HFF-Myc (cell line): ENCODE data around the gene CABYR.

ENCODE experiments used
- DNase-seq: peaks from one replicate; pipeline ENCODE4 v3.0.0-alpha.2; 2011; ENCODE audit warnings: low read depth; ENCODE audit errors: extremely low read depth
- H3K4me3 ChIP-seq: replicated peaks from 2 replicates; pipeline ENCODE4 v1.5.1; 2011; ENCODE audit warnings: low read depth, mild to moderate bottlenecking, control low read depth, low read length
- CTCF ChIP-seq: IDR thresholded peaks from 2 replicates; pipeline ENCODE4 v1.5.1; 2012; ENCODE audit warnings: mild to moderate bottlenecking, low read depth, low read length, control low read depth; ENCODE audit errors: missing control alignments

Gene CABYR

GRCh38 chr18:24187689-24188088 is 48.8 kb downstream of the CABYR start:
- DNase-seq: no peak
- no peak for TF ChIP-seq CTCF
- H3K4me3 ChIP-seq: no peak overlapping the region

GRCh38 chr18:24188120-24188519 is 49.3 kb downstream of the CABYR start:
- no peak for DNase-seq
- H3K4me3 ChIP-seq: no peak overlapping the region
- TF ChIP-seq CTCF: no peak

- no peak for TF ChIP-seq CTCF
- no peak overlapping the region for H3K4me3 ChIP-seq
- DNase-seq: no peak
Observed at GRCh38 chr18:24189007-24189528, 50.2 kb downstream of the CABYR start.

- no peak overlapping the region for H3K4me3 ChIP-seq
- no peak for TF ChIP-seq CTCF
- DNase-seq: no peak
Observed at GRCh38 chr18:24189664-24190346, 50.9 kb downstream of the CABYR start.

GRCh38 chr18:24190590-24190989 is 51.7 kb downstream of the CABYR start:
- TF ChIP-seq CTCF: no peak
- DNase-seq: no peak
- no peak overlapping the region for H3K4me3 ChIP-seq

- TF ChIP-seq CTCF: no peak
- no peak overlapping the region for H3K4me3 ChIP-seq
- DNase-seq: no peak
Observed at GRCh38 chr18:24195296-24196053, 56.6 kb downstream of the CABYR start.
